Measurements from ENCODE around the gene NTNG2. TPM values are rescaled to one million over a fixed set of nuclear protein-coding genes. Genes with fewer than 3 reads are reported as not detected.
A peak's percentile ranks its signal among the peaks of the same experiment; 100 is the strongest.

NTNG2 gene
- total RNA-seq, 4 donors from 2014 or later = 1.4 to 4.4 TPM; not detected in 2

DNA sequence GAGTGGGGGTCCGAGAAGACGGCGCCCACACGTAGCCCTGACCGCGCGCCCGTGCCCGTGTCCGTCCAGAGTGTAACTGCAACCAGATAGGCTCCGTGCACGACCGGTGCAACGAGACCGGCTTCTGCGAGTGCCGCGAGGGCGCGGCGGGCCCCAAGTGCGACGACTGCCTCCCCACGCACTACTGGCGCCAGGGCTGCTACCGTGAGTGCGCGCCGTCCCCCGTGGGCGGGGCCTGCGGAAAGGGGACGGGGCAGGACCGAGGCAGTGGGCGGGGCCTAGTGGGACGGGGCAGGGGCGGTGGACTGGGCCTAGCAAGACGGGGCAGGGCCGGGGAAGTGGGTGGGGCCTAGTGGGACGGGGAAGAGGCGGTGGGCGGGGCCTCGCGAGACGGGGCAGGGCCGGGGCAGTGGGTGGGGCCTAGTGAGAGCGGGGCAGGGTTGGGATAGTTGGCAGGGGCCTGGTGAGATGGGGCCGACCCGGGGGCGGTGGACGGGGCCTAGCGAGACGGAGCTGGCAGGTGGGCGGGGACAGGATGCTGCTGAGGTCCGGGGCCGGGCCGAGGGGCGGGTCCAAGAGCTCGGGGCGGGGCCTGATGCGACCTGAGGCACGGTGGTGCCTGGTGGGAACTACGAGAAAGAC, 79.1 kb downstream of the NTNG2 start:
- intact Hi-C loops (cut with DNase I; ENCODE audit: low total_unique reads) = no loop called here
- Histone ChIP-seq H3K4me1 (peaks cover 0 to 16% of the 10 kb centered on the region in 2 donors), H3K27ac (peak overlapping the region; percentile 54 to 56)

DNA sequence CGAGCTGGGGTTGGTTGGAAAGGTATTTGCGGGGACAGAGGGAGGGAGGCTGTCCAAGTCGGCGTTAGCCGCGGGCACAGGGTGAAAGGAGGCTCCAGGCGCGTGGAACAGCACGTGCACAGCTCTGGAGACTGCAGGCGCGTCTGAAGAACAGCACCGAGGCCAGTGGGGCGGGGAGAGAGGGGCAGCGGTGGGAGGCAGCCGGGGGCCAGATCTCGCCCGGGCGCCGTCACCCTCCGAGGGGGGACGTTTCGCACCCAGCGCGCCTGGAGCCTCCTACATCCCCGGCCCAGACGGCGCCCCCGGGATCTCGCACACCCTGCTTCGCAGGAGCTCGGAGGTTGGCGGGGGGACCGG, 79.6 kb downstream of the NTNG2 start:
- no peak for TF ChIP-seq POLR2A (IDR thresholded peaks at IDR 0.05)
- peak in 1 of 4 experiments; percentile 24 for TF ChIP-seq CTCF (IDR thresholded peaks at IDR 0.05)
- intact Hi-C loops (cut with DNase I; ENCODE audit: low total_unique reads) = no loop called here
- H3K27me3 ChIP-seq = no peaks in the 10 kb centered on the region
- H3K4me3 ChIP-seq = peak overlapping the region; percentile 40 to 69
- H3K4me1 ChIP-seq = peaks cover 0 to 17% of the 10 kb centered on the region in 2 donors
- peak in 1 of 2 donors; percentile 27 for DNase-seq
- peak overlapping the region; percentile 54 to 56 for H3K27ac ChIP-seq
- H3K9me3 ChIP-seq = no peaks in the 10 kb centered on the region
- H3K36me3 ChIP-seq = no peaks in the 10 kb centered on the region

More for the DNA sequence above, 79.1 kb downstream of the NTNG2 start:
- DNase-seq = peak; percentile 96 to 99
- H3K9me3 ChIP-seq = no peaks in the 10 kb centered on the region
- no peaks in the 10 kb centered on the region for H3K27me3 ChIP-seq
- peak overlapping the region; percentile 40 to 69 for H3K4me3 ChIP-seq
- H3K36me3 ChIP-seq = no peaks in the 10 kb centered on the region
- TF ChIP-seq CTCF (IDR thresholded peaks at IDR 0.05) (no peak), POLR2A (IDR thresholded peaks at IDR 0.05) (peak; percentile 41 to 69)

DNA sequence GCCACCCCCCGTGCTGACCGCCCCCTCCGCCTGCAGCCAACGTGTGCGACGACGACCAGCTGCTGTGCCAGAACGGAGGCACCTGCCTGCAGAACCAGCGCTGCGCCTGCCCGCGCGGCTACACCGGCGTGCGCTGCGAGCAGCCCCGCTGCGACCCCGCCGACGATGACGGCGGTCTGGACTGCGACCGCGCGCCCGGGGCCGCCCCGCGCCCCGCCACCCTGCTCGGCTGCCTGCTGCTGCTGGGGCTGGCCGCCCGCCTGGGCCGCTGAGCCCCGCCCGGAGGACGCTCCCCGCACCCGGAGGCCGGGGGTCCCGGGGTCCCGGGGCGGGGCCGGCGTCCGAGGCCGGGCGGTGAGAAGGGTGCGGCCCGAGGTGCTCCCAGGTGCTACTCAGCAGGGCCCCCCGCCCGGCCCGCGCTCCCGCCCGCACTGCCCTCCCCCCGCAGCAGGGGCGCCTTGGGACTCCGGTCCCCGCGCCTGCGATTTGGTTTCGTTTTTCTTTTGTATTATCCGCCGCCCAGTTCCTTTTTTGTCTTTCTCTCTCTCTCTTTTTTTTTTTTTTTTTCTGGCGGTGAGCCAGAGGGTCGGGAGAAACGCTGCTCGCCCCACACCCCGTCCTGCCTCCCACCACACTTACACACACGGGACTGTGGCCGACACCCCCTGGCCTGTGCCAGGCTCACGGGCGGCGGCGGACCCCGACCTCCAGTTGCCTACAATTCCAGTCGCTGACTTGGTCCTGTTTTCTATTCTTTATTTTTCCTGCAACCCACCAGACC, 80.2 kb downstream of the NTNG2 start:
- Histone ChIP-seq H3K27me3 (no peaks in the 10 kb centered on the region), H3K9me3 (no peaks in the 10 kb centered on the region), H3K36me3 (no peaks in the 10 kb centered on the region), H3K27ac (peak overlapping the region; percentile 54 to 56), H3K4me3 (peak overlapping the region; percentile 40 to 69), H3K4me1 (peaks cover 0 to 17% of the 10 kb centered on the region in 2 donors)
- intact Hi-C loops (cut with DNase I; ENCODE audit: low total_unique reads) = no loop called here
- no peak for TF ChIP-seq CTCF (IDR thresholded peaks at IDR 0.05)
- TF ChIP-seq POLR2A (IDR thresholded peaks at IDR 0.05) = no peak
- DNase-seq = peak; percentile 30 to 42

GRCh38 chr9:132242621-132243155, 80.8 kb downstream of the NTNG2 start:
- Histone ChIP-seq H3K9me3 (no peaks in the 10 kb centered on the region), H3K36me3 (no peaks in the 10 kb centered on the region), H3K4me3 (peak overlapping the region; percentile 40 to 69), H3K27ac (peak overlapping the region; percentile 31 to 56), H3K4me1 (peaks cover 0 to 17% of the 10 kb centered on the region in 2 donors), H3K27me3 (no peaks in the 10 kb centered on the region)
- no peak for DNase-seq
- TF ChIP-seq POLR2A (IDR thresholded peaks at IDR 0.05) (no peak), CTCF (IDR thresholded peaks at IDR 0.05) (no peak)
- intact Hi-C loops (cut with DNase I; ENCODE audit: low total_unique reads) = no loop called here
